RCC 7860 (cell line): ENCODE measurements around the gene PLA2G5.

ENCODE experiments used
- DNase-seq: peaks from one replicate; pipeline ENCODE4 v3.0.0-alpha.2; 2015; ENCODE audit warnings: low spot score
- FAIRE-seq: peaks from 2 replicates; lab custom pipeline; 2012; peaks lifted over from hg19 to GRCh38; lab: Jason Lieb, UNC

Gene PLA2G5

DNA sequence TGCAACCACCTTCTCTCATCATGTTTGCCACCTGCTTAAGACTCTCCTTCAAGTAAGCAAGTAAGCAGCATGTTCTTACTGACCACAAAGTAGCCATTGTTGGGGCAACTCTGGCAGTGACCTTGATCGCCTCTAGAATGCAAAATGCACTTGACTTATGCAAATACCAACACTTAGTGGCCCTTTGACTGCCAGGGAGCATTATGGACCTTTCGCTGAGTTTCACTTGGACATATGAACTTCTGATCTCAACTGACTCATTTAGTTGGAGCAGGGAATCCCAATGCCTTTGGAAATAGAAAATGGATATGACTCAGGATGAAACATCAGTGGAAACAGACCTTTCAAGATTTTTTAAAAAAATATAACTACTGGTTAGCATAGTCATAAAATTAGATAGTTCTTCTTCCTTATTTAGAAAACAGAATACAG, 6.1 kb upstream of the PLA2G5 start:
- no peak for FAIRE-seq
- DNase-seq, result peak; percentile 36

DNA sequence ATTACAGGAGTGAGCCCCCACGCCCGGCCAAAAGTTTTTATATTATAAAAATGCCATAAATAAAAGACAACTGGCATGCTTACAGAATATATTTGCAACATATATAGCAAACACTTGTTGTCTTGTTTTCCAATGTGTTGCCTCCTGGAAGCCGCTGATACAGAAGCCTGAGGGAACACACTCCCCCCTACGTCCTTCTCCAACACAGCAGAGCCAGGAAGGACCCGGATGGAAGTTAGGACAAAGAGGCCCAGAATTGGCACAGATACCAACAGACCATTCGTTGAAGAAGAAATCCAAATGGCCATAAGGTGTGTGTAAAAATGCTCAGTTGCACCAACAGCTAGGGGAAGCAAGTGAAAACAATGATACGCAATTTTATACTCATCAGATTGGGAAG, 1.3 kb upstream of the PLA2G5 start:
- DNase-seq (no peak), FAIRE-seq (no peak)

DNA sequence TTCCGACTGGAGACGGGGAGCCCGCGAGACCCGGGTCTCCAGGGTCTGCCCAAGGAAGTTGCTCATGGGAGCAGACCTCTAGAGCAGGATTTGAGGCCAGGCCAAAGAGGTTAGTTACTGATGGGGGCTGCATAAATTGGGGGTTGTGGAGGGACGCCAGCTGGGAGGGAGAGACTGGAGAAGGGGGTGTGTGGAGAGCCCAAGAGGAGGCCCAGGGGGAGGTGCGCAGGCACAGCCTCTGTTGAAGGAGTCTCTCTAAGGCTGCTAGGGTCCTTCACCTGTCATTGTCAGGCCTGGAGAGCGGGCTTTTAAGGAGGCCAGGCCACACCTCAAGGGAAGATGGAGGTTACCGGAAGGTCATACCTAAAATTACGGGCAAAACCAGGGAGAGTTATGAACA, 363 bp downstream of the PLA2G5 start:
- DNase-seq, result no peak
- FAIRE-seq, result no peak

DNA sequence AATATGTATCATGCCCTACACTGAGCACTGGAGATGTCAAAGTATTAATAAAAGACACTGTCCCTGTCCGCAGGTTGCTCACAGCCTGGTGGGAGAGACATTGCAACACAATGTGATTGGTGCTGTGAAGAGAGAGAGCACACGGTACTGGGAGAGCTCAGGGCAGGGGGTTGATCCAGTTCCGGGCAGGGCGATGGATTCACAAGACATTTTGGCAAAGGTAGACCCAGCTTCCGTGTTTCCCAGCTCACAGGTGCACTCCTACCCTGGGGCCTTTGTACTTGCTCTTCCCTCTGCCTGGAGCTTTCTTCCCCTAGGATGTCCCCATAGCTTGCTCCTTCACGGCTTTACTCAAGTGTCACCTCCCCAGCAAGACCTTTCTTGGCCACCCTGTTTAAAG, 1.4 kb downstream of the PLA2G5 start:
- FAIRE-seq (no peak), DNase-seq (no peak)

DNA sequence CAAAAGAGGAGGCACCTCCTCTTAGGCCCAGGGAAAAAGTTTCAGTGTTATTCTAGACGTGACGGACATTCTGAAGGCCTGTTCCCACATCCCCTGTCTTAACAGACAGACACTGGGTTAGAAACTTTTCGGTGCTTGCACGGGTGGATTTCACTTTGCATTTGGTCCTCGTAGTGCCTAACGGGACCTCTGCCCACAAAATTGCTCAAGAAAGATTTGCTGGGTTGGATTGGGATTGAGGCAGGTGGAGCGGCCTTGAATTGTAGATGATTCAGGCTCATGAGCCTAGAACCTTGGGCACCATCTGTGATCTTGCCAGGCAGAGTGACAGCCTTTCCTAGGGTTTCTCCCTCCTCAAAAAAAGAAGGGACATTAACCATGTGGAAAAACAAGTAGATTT, 2.8 kb downstream of the PLA2G5 start:
- FAIRE-seq (no peak), DNase-seq (no peak)

DNA sequence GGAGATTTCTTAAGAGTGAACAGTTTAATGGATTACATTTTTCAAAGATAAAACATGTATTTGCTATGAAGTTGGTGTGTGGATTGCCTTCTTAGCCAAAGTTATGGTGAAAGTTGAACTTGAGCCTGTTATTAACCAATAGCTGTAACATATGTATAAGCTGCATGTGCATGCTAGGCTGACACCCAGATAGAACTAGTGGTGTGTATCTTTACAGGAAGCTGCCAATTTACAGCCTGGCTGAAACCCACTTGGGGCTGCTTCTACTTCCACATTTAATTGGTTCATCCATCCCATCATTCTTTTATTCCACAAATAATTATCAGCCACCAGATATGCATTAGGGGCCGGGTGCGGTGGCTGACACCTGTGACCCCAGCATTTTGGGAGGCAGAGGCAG, 3.3 kb downstream of the PLA2G5 start:
- DNase-seq (no peak), FAIRE-seq (no peak)

DNA sequence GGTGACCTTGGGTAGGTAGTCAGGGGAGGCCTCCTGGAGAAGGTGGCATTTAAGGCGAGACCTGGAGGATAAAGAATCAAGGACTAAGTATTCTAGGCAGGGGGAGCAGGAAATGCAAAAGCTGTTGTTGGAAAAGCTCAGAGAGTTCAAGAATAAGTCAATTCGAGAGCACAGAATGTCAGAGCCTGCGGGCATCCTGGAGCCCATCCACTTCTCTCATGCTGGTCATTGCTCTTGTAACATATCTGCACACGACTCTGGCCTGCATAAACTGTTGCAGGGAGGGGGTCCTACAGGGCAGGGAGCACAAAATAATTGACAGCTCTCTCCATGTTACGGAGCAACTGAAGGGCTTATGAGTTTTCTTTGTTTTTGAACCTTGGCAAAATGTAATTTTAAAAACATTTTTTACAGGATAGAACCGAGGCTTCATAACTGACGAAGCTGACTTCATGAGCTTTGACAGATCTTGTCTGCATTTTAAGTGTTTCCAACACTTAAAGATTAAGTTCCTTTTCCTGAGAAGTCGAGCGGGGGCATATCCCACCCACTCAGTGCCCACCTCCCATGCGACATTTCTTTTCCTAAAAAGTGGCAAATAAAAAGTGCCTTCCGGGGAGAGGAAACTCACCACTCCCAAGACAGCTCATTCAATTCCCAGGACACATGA, 4.2 kb downstream of the PLA2G5 start:
- DNase-seq, result no peak
- FAIRE-seq, result no peak

DNA sequence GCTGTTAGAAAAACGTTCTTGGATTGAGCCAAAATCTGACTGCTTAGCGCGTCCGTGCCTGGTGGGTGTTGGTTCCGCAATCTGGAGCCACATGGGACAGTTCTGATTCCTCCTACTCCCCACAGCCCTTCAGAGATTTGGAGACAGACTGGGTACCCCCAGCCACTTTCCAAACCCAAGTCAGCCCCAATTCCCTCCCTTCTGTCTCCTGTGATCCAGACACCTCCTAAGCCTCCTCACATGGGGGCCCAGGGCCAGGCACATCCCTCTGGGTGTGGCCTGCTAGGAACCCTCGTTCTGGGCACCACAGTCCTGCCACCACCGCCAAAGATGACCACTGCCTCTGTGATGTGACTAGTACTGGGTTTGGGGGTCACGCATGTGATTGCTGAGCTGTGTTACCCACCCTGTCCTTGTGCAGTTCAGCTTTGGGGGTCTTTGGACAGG, 4.8 kb downstream of the PLA2G5 start:
- FAIRE-seq, result no peak
- DNase-seq, result no peak

DNA sequence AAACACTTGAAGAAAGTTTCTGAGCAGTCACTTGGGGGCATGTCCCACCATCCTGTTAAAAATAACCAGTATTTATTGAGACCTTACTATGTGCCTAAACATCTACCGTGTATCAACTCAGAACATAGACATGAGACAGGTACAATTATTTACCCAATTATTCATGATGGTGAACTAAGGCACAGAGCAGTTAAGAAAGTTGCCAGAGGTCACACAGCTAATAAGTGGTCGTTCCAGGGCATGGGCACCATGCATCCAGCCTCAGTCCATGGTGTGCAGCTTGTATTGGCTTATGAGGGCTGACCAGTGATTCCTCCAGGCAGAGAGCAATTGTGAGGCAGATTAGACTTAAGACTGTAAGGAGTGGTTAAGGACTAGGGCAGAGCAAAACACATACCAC, 5.4 kb downstream of the PLA2G5 start:
- no peak for FAIRE-seq
- no peak for DNase-seq

DNA sequence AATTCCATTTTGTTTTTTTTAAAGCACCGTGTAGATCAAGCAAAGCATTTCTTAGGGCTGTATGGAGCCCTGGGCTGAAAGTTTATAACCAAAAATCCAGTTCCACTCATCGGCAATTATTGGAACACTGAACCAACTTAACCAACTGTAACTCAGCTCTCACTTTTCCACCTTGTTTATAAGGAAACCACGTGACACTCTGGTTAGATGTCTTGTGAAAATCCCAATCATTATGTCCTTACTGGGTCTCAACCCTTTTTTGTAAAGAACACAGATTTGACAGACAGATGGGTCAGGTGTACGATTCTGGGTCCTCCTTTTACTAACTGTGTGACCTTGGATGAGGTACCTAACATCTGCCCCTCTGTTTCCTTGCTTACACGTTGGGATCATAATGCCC, 6.2 kb downstream of the PLA2G5 start:
- FAIRE-seq, result no peak

DNA sequence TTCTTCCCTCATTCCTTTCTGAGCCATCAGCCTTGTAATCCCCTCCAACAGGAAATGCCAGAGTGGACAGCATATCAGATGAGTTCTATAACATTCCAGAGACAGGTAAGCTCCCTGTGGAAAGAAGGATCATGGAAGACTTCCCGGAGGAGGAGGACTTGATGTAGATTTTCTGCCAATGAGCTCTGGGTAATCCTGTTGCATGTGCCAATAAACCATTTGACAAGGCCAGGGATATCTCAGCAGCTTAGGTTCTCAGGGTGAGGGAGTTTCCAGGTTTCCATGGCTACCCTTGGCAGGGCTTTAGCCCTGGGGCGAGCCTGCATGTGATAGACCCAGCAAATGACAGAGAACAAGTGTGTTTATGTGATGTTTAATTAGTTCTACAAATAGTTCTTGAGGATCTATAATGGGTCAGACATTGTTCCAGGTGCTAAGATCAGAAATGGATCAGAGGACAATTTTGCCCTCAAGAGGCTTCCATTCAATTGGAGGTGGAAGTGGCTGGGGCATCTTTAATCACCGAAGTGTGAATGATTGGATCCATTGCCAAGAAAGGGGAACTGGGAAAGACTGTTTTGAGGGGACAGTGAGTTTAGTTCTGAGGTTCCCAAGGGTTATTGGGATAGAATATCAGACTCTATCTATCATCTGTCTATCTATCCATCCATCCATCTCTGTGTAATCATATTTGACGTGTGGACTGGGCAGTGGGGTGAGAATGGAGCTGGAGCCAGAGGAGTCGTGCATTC, 6.9 kb downstream of the PLA2G5 start:
- FAIRE-seq, result no peak
- no peak for DNase-seq

More for the DNA sequence above, 6.2 kb downstream of the PLA2G5 start:
- DNase-seq, result no peak

DNA sequence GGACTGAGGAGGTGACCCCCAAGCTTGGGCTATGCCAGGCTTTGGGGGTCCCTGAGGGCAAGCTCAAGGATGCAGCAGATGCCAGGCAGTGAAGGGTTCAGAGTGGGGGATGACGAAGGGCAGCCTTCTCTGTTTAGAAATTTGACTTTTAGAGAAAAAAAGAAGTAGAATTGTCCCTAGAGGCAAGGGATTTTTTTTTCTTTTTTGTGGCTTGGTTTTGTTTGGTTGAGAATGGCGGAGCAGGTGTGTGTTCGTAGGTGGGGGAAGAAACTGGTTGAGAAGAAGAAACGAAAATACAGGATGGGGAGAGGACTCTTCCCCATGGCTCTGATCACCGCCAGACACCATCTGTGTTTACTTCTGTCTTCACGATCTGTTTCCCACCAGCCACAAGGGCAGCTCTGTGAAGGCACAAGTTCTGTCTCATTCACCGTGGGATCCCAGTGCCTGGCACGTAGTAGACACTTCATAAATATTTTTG, 8.2 kb downstream of the PLA2G5 start:
- DNase-seq, result no peak
- FAIRE-seq, result no peak

DNA sequence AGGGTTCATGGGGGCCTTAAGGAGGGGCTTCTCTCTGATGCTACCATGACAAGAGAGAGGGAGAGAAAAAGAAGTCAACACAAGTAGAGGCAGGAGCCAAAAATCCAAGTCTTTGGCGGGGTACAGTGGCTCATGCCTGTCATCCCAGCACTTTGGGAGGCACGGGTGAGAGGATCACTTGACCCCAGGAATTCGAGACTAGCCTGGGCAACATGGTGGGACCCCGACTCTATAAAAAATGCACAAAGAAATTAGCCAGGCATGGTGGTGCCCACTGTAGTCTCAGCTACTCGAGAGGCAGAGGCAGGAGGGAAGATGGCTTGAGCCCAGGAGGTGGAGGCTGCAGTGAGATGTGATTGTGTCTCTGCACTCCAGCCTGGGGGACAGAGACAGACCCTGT, 8.7 kb downstream of the PLA2G5 start:
- no peak for FAIRE-seq
- no peak for DNase-seq

DNA sequence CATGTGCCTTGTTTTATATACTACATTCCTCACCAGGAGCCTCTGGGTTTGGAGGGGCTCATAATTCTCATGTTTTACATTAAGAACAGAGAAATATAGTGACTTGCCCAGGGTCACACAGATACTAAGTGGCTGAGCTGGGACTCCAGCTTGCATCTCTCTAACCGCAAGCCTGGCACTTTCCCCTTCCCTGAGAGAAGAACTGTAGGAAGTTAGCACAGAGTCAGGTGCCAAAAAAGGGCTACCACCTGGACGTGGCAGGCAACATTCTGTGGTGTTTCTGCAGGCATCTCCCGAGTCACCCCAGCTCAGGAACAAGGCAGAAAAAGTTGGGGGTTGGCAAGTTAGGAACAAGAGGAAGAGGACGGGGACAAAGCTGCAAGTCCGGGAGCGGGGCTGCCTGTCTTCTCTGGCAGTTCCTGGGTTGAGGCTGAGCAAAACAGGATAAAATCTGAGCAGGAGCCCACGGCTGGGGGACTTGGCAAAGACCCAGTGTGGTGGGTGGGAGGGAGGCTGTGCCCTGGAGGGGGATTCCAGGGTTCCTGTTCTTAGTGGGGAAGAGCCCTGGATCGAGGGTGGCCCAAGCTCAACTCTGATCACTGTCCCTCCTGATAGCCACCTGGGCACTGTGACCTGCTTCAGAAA, 9.8 kb downstream of the PLA2G5 start:
- DNase-seq (no peak), FAIRE-seq (no peak)

DNA sequence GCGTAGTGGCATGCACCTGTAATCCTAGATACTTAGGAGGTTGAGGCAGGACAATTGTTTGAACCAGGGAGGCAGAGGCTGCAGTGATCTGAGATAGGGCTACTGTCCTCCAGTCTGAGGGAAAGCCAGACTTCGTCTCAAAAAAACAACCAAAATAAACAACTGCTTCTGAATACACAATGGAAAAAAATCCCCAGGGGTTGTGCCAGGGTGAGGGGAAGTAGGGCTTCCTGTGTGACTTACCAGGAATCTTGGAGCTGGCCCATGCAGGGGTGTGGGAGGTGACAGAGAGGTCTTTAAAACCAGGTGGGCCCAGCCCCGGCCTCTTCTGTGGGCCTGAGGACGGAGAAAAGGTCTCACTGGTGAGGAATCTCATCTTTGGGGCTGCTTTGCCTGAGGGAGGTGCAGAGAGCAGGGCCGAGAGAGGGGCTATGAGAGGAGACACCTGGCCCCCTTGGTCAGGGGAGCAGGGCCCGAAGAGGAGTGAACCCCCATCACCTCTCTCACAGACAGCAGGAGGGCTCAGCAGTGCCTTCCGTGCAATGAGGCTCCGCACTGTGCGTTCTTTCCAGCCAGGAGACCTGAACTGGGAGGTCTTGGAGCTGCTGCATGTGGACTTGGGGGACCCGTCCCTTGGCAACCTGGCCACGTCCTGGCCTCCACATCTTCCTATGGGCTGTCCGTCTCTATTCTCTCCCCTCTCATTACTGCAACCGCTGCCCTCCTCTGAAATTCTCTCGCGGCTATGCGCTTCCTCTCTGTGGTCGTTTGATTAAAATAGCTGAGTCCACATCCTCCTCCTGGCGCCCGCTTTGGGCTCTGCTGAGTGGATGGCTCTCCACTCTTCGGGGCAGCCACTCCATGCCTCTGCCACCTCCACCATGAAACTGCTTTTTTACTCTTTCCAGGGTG, 10.7 kb downstream of the PLA2G5 start:
- no peak for FAIRE-seq
- no peak for DNase-seq

DNA sequence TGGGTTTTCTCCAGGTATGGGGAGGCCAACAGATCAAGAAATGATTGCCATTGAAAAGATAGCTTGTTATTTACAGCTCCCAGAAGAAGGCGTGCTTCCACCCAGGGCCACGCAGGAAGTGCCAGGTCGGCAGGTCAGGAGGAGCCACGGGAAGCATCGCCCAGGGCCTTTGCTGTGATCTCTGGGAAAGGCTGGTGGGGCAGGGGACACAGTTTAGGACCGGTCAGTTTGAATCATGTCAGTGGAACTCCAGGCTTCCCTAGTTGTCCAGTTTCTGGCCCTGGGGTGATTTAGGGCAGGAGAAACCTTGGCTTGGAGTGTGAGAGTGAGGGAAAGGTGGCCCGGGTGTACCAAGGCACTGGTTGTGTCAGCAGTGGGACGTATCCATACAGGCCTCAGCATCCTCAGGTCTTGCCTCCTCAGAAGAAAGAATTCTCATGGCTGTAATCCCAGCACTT, 11.4 kb downstream of the PLA2G5 start:
- DNase-seq (no peak), FAIRE-seq (no peak)

DNA sequence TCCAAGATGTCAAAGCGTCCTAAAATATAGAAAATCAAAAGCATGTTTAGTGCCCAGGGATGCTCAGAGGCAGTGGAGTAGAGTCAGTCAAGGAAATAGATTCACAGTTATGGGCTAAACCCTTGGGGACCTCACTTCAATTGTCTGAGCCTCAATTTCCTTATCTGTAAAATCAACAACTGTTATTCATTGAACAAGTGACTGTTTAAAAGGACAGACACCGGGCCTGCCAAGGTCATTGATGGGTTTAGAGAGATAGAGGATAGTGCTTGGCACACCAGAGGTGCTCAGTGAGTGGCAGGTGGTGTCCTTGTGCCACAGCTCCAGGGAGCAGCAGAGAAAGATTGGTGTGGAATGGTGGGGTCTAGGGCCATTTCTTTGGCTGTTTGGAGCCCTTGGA, 12.8 kb downstream of the PLA2G5 start:
- no peak for FAIRE-seq
- no peak for DNase-seq

DNA sequence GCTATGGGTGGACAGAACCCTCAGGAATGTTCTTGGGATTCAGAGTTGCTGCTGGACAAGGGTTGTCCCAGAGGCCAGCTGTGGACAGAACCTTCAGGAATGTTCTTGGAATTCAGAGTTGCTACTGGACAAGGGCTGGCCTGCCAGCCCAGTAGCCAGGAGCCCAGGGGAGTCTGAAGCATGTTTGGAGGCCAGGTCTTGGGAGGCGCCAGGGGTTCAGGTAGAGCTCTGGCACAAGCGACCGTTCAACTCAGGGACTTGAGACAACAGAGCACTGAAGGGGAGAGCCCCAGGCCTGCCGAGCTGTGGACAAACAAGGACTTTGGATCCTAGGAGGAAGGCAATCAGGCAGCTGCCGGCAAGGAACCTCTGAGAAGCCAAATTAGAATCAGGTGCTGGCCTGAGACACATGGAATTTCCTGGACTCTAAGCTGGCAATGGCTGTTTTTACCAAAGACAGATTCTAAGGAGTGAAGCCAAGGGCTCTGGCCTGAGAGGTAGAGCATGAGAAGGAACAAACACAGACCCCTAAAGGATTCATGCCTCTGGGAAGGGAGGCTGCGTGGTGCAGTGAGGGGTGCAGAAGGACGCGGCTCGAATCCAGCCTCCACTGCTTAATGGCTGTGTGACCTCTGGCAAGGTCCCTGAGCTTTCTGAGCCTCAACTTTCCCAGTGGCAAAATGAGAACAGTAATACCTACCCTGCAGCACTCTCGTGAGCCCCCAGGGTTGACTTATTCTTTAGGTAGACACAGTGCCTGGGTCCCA, 13.4 kb downstream of the PLA2G5 start:
- FAIRE-seq, result no peak
- DNase-seq, result no peak

DNA sequence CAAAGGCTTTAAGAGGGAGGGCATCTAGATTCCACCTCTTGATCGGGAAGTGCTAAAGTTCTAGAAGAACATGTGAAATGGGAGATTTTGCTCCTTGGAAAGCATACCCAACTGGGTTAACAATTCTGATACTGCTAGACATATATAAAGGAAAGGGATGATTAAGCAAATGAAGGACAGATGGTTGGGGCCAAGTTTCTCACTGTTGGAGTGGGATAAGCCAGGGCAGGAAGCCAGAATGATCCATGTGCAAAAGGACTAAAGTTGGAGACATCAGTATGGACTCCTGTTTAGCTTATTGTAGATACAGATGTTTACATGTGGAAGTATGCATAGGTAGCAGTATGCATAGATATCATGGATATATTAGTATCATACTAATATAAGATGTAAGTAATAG, 16.8 kb downstream of the PLA2G5 start:
- FAIRE-seq, result no peak
- no peak for DNase-seq

DNA sequence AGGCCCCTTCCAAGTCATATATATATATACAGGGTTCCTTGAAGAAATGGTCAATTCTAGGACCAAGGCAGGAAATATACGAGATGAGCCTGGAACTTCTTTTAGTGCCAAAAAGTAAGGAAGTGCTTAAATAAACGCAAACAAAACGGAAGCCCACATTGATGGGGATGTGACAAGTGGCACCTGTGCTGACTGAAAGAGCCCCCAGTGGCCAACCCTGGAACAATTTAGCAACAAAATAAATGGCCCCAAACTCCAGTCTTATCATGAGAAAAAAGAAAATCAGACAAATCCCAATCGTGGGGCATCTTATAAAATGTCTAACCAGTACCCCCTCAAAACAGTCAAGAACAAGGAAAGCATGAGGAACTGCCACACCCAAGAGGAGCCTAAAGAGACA, 17.7 kb downstream of the PLA2G5 start:
- no peak for FAIRE-seq
- DNase-seq, result no peak
